Prostate gland (tissue), 2 donors: Measurements from ENCODE around the gene MYL4. TPM values are rescaled to one million over a fixed set of nuclear protein-coding genes. Genes with fewer than 3 reads are reported as not detected.
"Not testable (repeated sequence)": the region's sequence is repeated elsewhere in the genome, so short reads cannot be mapped to it uniquely, and the experiment has no call there.

Experiments
- DNase-seq: peaks from one replicate; pipeline ENCODE4 v3.0.0-alpha.2; 2019; ENCODE audit warnings: low spot score
- H3K27ac ChIP-seq, 2 donors: fragments of 200-600 bp; sonication (generic); 2 replicates each; pipeline ENCODE4 v1.5.1; 2017 to 2019
- H3K27me3 ChIP-seq: fragments of 200-600 bp; sonication (generic); replicated peaks from 2 replicates; pipeline ENCODE4 v1.5.1; 2019; ENCODE audit not compliant: insufficient read depth
- H3K36me3 ChIP-seq, 2 donors: fragments of 200-600 bp; sonication (generic); 1 replicate in 1 of 2; 2 replicates in 1 of 2; pipeline versions ENCODE4 v1.5.1 to v1.8.1; 2017 to 2019
- H3K4me1 ChIP-seq: fragments of 200-600 bp; sonication (generic); replicated peaks from 2 replicates; pipeline ENCODE4 v1.5.1; 2019
- H3K4me3 ChIP-seq, 2 donors: fragments of 200-600 bp; sonication (generic); 2 replicates each; pipeline ENCODE4 v1.5.1; 2017 to 2019
- H3K9me3 ChIP-seq: fragments of 200-600 bp; sonication (generic); 2 replicates; pipeline ENCODE4 v1.5.1; 2017
- CTCF ChIP-seq, 4 experiments: fragments of 200-600 bp in 2 of 4; fragments of 450-650 bp in 2 of 4; sonication (generic) in 2 of 4; IDR thresholded peaks; 1 replicate in 3 of 4; 2 replicates in 1 of 4; pipeline ENCODE4 v1.5.1; 2016 to 2019; ENCODE audit warnings: antibody characterized with exemption in 4 of 4, mild to moderate bottlenecking in 2 of 4, moderate library complexity in 2 of 4
- POLR2A ChIP-seq: fragments of 450-650 bp; IDR thresholded peaks from one replicate; pipeline ENCODE4 v1.6.1; 2016; ENCODE audit warnings: antibody characterized with exemption, mild to moderate bottlenecking
- POLR2AphosphoS5 ChIP-seq: sonication (generic); formaldehyde crosslinking; IDR thresholded peaks from one replicate; pipeline ENCODE4 v1.6.1; 2017; ENCODE audit warnings: antibody characterized with exemption
- WGBS: methylation state at CpG from one replicate; pipeline ENCODE4 v1.1.5; 2018; 5-methylcytosine and 5-hydroxymethylcytosine counted together
- intact Hi-C: fragments of 100-400 bp; cut with DNase I; formaldehyde crosslinking; loops from one replicate; pipeline ENCODE4 v1.14.2; 2022
- total RNA-seq, 2 donors: library from RNA; depleted of rRNA; stranded (reverse); fragments of >200 nt; gene quantifications; one replicate each; pipeline ENCODE4 v1.1.0, GENCODE V29; 2016

MYL4 gene
- total RNA-seq, 2 donors from 2014 or later = 4.3 TPM; not detected in 1

- intact Hi-C loops = no loop called here
- H3K27me3 ChIP-seq = no peaks in the 10 kb centered on the region
- no peaks in the 10 kb centered on the region for H3K9me3 ChIP-seq
- no peak overlapping the region for H3K27ac ChIP-seq
- H3K4me3 ChIP-seq = no peak overlapping the region
- 33% methylated on average over 1 of the region's 1 CpG for WGBS
- no peaks in the 10 kb centered on the region for H3K4me1 ChIP-seq
- DNase-seq = no peak
- no peak for TF ChIP-seq POLR2A
- TF ChIP-seq CTCF (IDR thresholded peaks at IDR 0.05) = no peak
- TF ChIP-seq POLR2AphosphoS5 = no peak
- no peaks in the 10 kb centered on the region for H3K36me3 ChIP-seq
Measured at GRCh38 chr17:47267354-47267828, 58.2 kb downstream of the MYL4 start.

- H3K27me3 ChIP-seq, H3K9me3 ChIP-seq, H3K4me1 ChIP-seq, DNase-seq, H3K27ac ChIP-seq, H3K4me3 ChIP-seq, intact Hi-C loops, H3K36me3 ChIP-seq: not testable (repeated sequence)
- WGBS = 88% methylated on average over 3 of the region's 3 CpGs
Measured at GRCh38 chr17:47268964-47269363, 59.8 kb downstream of the MYL4 start.

GRCh38 chr17:47269561-47270280 is 60.6 kb downstream of the MYL4 start:
- DNase-seq, H3K36me3 ChIP-seq, intact Hi-C loops, H3K27ac ChIP-seq, H3K9me3 ChIP-seq, H3K4me3 ChIP-seq, H3K27me3 ChIP-seq, H3K4me1 ChIP-seq: not testable (repeated sequence)

- Histone ChIP-seq H3K4me1 (peaks cover 6% of the 10 kb centered on the region), H3K4me3 (no peak overlapping the region), H3K36me3 (no peaks in the 10 kb centered on the region), H3K27ac (no peak overlapping the region), H3K9me3 (no peaks in the 10 kb centered on the region), H3K27me3 (no peaks in the 10 kb centered on the region)
- intact Hi-C loops = no loop called here
- 81% methylated on average over 2 of the region's 2 CpGs for WGBS
- no peak for DNase-seq
- TF ChIP-seq POLR2A (no peak), CTCF (IDR thresholded peaks at IDR 0.05) (no peak), POLR2AphosphoS5 (no peak)
Measured at GRCh38 chr17:47270946-47271705, 62.0 kb downstream of the MYL4 start.

GRCh38 chr17:47272491-47272890 is 63.3 kb downstream of the MYL4 start:
- peaks cover 11% of the 10 kb centered on the region for H3K4me1 ChIP-seq
- H3K4me3 ChIP-seq = no peak overlapping the region
- no peak for DNase-seq
- TF ChIP-seq CTCF (IDR thresholded peaks at IDR 0.05) (no peak), POLR2A (no peak), POLR2AphosphoS5 (no peak)
- H3K36me3 ChIP-seq = no peaks in the 10 kb centered on the region
- intact Hi-C loops = no loop called here
- WGBS = 80% methylated on average over 1 of the region's 1 CpG
- no peak overlapping the region for H3K27ac ChIP-seq
- H3K27me3 ChIP-seq = no peaks in the 10 kb centered on the region
- no peaks in the 10 kb centered on the region for H3K9me3 ChIP-seq
